B cell (primary cell): ENCODE data around the gene TMEM163.

Experiments
- EZH2 ChIP-seq: IDR thresholded peaks from 2 replicates; pipeline ENCODE4 v1.6.1; 2012; ENCODE audit warnings: borderline replicate concordance, low read depth, mild to moderate bottlenecking, moderate library complexity, low read length; ENCODE audit not compliant: insufficient read depth, poor library complexity, severe bottlenecking
- TF ChIP-seq, protein P1 (sequence below): fragments of 200-600 bp; IDR thresholded peaks from one replicate; pipeline ENCODE4 v1.8.0; 2022; ENCODE audit warnings: antibody characterized with exemption, mild to moderate bottlenecking

DNA sequence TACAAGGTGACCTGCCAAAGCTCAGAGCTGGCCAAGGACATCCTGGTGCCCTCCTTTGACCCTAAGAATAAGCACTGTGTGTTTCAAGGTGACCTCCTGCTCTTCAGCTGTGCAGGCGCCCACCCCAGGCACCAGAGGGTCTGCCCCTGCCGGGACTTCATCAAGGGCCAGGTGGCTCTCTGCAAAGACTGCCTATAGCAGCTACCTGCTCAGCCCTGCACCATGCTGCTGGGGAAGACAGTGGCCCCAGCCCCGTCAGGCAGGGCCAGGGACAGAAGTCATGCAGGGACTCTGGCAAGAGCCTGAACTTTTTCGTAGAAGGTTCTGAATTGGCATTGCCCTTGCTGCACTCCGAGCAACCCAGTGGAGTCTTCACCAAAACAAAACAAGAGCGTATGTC is 270.1 kb downstream of the TMEM163 start:
- TF ChIP-seq, protein P1, sequence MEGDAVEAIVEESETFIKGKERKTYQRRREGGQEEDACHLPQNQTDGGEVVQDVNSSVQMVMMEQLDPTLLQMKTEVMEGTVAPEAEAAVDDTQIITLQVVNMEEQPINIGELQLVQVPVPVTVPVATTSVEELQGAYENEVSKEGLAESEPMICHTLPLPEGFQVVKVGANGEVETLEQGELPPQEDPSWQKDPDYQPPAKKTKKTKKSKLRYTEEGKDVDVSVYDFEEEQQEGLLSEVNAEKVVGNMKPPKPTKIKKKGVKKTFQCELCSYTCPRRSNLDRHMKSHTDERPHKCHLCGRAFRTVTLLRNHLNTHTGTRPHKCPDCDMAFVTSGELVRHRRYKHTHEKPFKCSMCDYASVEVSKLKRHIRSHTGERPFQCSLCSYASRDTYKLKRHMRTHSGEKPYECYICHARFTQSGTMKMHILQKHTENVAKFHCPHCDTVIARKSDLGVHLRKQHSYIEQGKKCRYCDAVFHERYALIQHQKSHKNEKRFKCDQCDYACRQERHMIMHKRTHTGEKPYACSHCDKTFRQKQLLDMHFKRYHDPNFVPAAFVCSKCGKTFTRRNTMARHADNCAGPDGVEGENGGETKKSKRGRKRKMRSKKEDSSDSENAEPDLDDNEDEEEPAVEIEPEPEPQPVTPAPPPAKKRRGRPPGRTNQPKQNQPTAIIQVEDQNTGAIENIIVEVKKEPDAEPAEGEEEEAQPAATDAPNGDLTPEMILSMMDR, result no peak
- no peak for TF ChIP-seq EZH2
